Mononuclear cell (primary cell): ENCODE data around the gene FBXO2. TPM values are rescaled to one million over a fixed set of nuclear protein-coding genes. Genes with fewer than 3 reads are reported as not detected.
"Not testable (repeated sequence)": the region's sequence is repeated elsewhere in the genome, so short reads cannot be mapped to it uniquely, and the experiment has no call there.

ENCODE experiments used
- H3K27me3 ChIP-seq: 2 replicates; pipeline ENCODE4 v1.6.0; 2011; ENCODE audit warnings: low read length, control low read depth; ENCODE audit not compliant: insufficient read depth
- H3K4me1 ChIP-seq: 2 replicates; pipeline ENCODE4 v1.5.1; 2011; ENCODE audit warnings: mild to moderate bottlenecking, low read length, control low read depth; ENCODE audit not compliant: insufficient read depth
- H3K4me3 ChIP-seq: 2 replicates; pipeline ENCODE4 v1.5.1; 2011; ENCODE audit warnings: mild to moderate bottlenecking, low read length, moderate library complexity
- H3K9me3 ChIP-seq: 2 replicates; pipeline ENCODE4 v1.5.1; 2011; ENCODE audit warnings: low read depth, mild to moderate bottlenecking, control low read depth, low read length
- total RNA-seq: library from RNA; depleted of rRNA; stranded (reverse); fragments of >200 nt; gene quantifications from one replicate; pipeline ENCODE4 v1.2.3, GENCODE V29; 2012

FBXO2 gene
- total RNA-seq, 1 donor: 2.6 TPM

GRCh38 chr1:11650331-11650991, 3.8 kb downstream of the FBXO2 start:
- H3K27me3 ChIP-seq: peaks cover 7% of the 10 kb centered on the region
- no peaks in the 10 kb centered on the region for H3K9me3 ChIP-seq
- peaks cover 28% of the 10 kb centered on the region for H3K4me1 ChIP-seq
- H3K4me3 ChIP-seq: no peak overlapping the region

GRCh38 chr1:11649624-11650330, 4.5 kb downstream of the FBXO2 start:
- Histone ChIP-seq H3K4me1 (peaks cover 24% of the 10 kb centered on the region), H3K4me3 (no peak overlapping the region), H3K9me3 (no peaks in the 10 kb centered on the region), H3K27me3 (peaks cover 7% of the 10 kb centered on the region)

GRCh38 chr1:11649237-11649623, 5.0 kb downstream of the FBXO2 start:
- peaks cover 24% of the 10 kb centered on the region for H3K4me1 ChIP-seq
- H3K27me3 ChIP-seq: peaks cover 7% of the 10 kb centered on the region
- no peak overlapping the region for H3K4me3 ChIP-seq
- no peaks in the 10 kb centered on the region for H3K9me3 ChIP-seq

GRCh38 chr1:11648732-11649158, 5.5 kb downstream of the FBXO2 start:
- Histone ChIP-seq H3K9me3 (no peaks in the 10 kb centered on the region), H3K4me1 (peaks cover 24% of the 10 kb centered on the region), H3K27me3 (peaks cover 7% of the 10 kb centered on the region), H3K4me3 (no peak overlapping the region)

GRCh38 chr1:11648039-11648438, 6.2 kb downstream of the FBXO2 start:
- H3K9me3 ChIP-seq: no peaks in the 10 kb centered on the region
- H3K27me3 ChIP-seq: peaks cover 7% of the 10 kb centered on the region
- peaks cover 24% of the 10 kb centered on the region for H3K4me1 ChIP-seq
- H3K4me3 ChIP-seq: no peak overlapping the region

GRCh38 chr1:11647333-11647732, 6.9 kb downstream of the FBXO2 start:
- peaks cover 24% of the 10 kb centered on the region for H3K4me1 ChIP-seq
- no peak overlapping the region for H3K4me3 ChIP-seq
- H3K27me3 ChIP-seq: peaks cover 7% of the 10 kb centered on the region
- no peaks in the 10 kb centered on the region for H3K9me3 ChIP-seq

GRCh38 chr1:11646317-11646716, 7.9 kb downstream of the FBXO2 start:
- no peak overlapping the region for H3K4me3 ChIP-seq
- no peaks in the 10 kb centered on the region for H3K9me3 ChIP-seq

GRCh38 chr1:11645670-11646265, 8.5 kb downstream of the FBXO2 start:
- Histone ChIP-seq H3K9me3 (no peaks in the 10 kb centered on the region), H3K4me1 (peaks cover 16% of the 10 kb centered on the region), H3K27me3 (peaks cover 7% of the 10 kb centered on the region), H3K4me3 (no peak overlapping the region)

More at GRCh38 chr1:11646317-11646716, 7.9 kb downstream of the FBXO2 start:
- Histone ChIP-seq H3K4me1 (peaks cover 21% of the 10 kb centered on the region), H3K27me3 (peaks cover 7% of the 10 kb centered on the region)

- no peak overlapping the region for H3K4me3 ChIP-seq
- peaks cover 11% of the 10 kb centered on the region for H3K4me1 ChIP-seq
- no peaks in the 10 kb centered on the region for H3K9me3 ChIP-seq
- H3K27me3 ChIP-seq: peaks cover 7% of the 10 kb centered on the region
These were observed 9.0 kb downstream of the FBXO2 start for GRCh38 chr1:11645270-11645669.

- no peaks in the 10 kb centered on the region for H3K9me3 ChIP-seq
- no peak overlapping the region for H3K4me3 ChIP-seq
- H3K4me1 ChIP-seq: no peaks in the 10 kb centered on the region
- no peaks in the 10 kb centered on the region for H3K27me3 ChIP-seq
These were observed 10.4 kb downstream of the FBXO2 start for GRCh38 chr1:11643782-11644181.

GRCh38 chr1:11642418-11643017, 11.7 kb downstream of the FBXO2 start:
- H3K9me3 ChIP-seq, H3K4me1 ChIP-seq, H3K4me3 ChIP-seq: not testable (repeated sequence)

GRCh38 chr1:11641776-11642305, 12.4 kb downstream of the FBXO2 start:
- Histone ChIP-seq H3K27me3 (no peaks in the 10 kb centered on the region), H3K4me3 (no peak overlapping the region), H3K4me1 (no peaks in the 10 kb centered on the region), H3K9me3 (no peaks in the 10 kb centered on the region)

More at GRCh38 chr1:11642418-11643017, 11.7 kb downstream of the FBXO2 start:
- H3K27me3 ChIP-seq: not testable (repeated sequence)

- Histone ChIP-seq H3K9me3 (no peaks in the 10 kb centered on the region), H3K4me1 (no peaks in the 10 kb centered on the region), H3K27me3 (no peaks in the 10 kb centered on the region), H3K4me3 (no peak overlapping the region)
These were observed 13.3 kb downstream of the FBXO2 start for GRCh38 chr1:11640944-11641343.

- Histone ChIP-seq H3K27me3 (no peaks in the 10 kb centered on the region), H3K9me3 (no peaks in the 10 kb centered on the region), H3K4me3 (no peak overlapping the region), H3K4me1 (no peaks in the 10 kb centered on the region)
These were observed 14.1 kb downstream of the FBXO2 start for GRCh38 chr1:11640101-11640500.

- no peak overlapping the region for H3K4me3 ChIP-seq
- H3K9me3 ChIP-seq: no peaks in the 10 kb centered on the region
- no peaks in the 10 kb centered on the region for H3K27me3 ChIP-seq
- H3K4me1 ChIP-seq: no peaks in the 10 kb centered on the region
These were observed 14.9 kb downstream of the FBXO2 start for GRCh38 chr1:11639372-11639771.
